Measurements from ENCODE around the gene RIN2.

DNA sequence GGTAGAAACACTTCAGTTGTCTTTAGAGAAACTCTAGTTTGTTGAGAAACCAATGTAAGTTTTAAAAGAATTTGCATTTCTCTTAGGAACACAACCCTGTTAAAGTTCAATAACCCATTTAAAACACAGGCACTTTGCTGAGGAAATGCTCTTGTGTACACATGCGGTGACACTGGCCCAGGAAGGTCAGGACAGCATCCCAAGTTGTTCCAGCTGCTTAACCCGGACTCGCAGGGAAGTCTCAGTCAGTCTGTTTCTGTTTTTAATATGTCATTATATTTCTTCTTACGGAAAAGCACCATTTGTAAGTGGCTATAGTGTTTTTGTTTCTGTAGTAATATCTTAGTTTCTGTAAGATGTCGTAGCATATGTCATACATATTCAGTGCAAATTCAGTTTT, 36.9 kb downstream of the RIN2 start:
- TF ChIP-seq, protein P1, sequence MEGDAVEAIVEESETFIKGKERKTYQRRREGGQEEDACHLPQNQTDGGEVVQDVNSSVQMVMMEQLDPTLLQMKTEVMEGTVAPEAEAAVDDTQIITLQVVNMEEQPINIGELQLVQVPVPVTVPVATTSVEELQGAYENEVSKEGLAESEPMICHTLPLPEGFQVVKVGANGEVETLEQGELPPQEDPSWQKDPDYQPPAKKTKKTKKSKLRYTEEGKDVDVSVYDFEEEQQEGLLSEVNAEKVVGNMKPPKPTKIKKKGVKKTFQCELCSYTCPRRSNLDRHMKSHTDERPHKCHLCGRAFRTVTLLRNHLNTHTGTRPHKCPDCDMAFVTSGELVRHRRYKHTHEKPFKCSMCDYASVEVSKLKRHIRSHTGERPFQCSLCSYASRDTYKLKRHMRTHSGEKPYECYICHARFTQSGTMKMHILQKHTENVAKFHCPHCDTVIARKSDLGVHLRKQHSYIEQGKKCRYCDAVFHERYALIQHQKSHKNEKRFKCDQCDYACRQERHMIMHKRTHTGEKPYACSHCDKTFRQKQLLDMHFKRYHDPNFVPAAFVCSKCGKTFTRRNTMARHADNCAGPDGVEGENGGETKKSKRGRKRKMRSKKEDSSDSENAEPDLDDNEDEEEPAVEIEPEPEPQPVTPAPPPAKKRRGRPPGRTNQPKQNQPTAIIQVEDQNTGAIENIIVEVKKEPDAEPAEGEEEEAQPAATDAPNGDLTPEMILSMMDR (IDR thresholded peaks at IDR 0.05; ENCODE audit: low read depth, low read length), result no peak
- TF ChIP-seq EZH2phosphoT487 (IDR thresholded peaks at IDR 0.05; ENCODE audit: low read depth), result no peak

All from OCI-LY3 (cell line).